NCI-H226 (cell line): Measurements from ENCODE around the gene FKBP2.
A peak's percentile ranks its signal among the peaks of the same experiment; 100 is the strongest.
"Not testable (repeated sequence)": the region's sequence is repeated elsewhere in the genome, so short reads cannot be mapped to it uniquely, and the experiment has no call there.

ENCODE experiments used
- DNase-seq: peaks from one replicate; pipeline ENCODE4 v3.0.0-alpha.2; 2015

The FKBP2 gene

GRCh38 chr11:64234647-64235379 is 6.1 kb upstream of the FKBP2 start:
- no peak for DNase-seq

- DNase-seq, result no peak
These were observed 5.3 kb upstream of the FKBP2 start for GRCh38 chr11:64235437-64236161.

GRCh38 chr11:64237484-64237951 is 3.4 kb upstream of the FKBP2 start:
- no peak for DNase-seq

- DNase-seq, result no peak
These were observed 2.8 kb upstream of the FKBP2 start for GRCh38 chr11:64238076-64238475.

GRCh38 chr11:64238999-64239398 is 1.9 kb upstream of the FKBP2 start:
- no peak for DNase-seq

- DNase-seq, result no peak
These were observed 1.0 kb upstream of the FKBP2 start for GRCh38 chr11:64239662-64240434.

GRCh38 chr11:64241241-64241490 is 271 bp downstream of the FKBP2 start:
- peak; percentile 91 for DNase-seq

- peak; percentile 48 for DNase-seq
These were observed 838 bp downstream of the FKBP2 start for GRCh38 chr11:64241491-64242374.

GRCh38 chr11:64243236-64243854 is 2.5 kb downstream of the FKBP2 start:
- DNase-seq, result no peak

GRCh38 chr11:64244107-64244506 is 3.2 kb downstream of the FKBP2 start:
- DNase-seq, result no peak

- no peak for DNase-seq
These were observed 4.1 kb downstream of the FKBP2 start for GRCh38 chr11:64244966-64245365.

GRCh38 chr11:64245401-64245796 is 4.5 kb downstream of the FKBP2 start:
- DNase-seq, result peak; percentile 24

GRCh38 chr11:64245797-64246620 is 5.1 kb downstream of the FKBP2 start:
- peak; percentile 97 for DNase-seq

- DNase-seq, result not testable (repeated sequence)
These were observed 5.7 kb downstream of the FKBP2 start for GRCh38 chr11:64246621-64246870.

- DNase-seq, result peak; percentile 70
These were observed 6.2 kb downstream of the FKBP2 start, which contains the start of gene PPP1R14B for GRCh38 chr11:64246871-64247728. Gene PPP1R14B (minus strand): TSS chr11:64246943. CDS start chr11:64246673, 270 bp downstream.

GRCh38 chr11:64247729-64248531 is 7.0 kb downstream of the FKBP2 start:
- DNase-seq, result no peak

- DNase-seq, result no peak
These were observed 7.7 kb downstream of the FKBP2 start for GRCh38 chr11:64248578-64248977.

- DNase-seq, result no peak
These were observed 8.1 kb downstream of the FKBP2 start for GRCh38 chr11:64249038-64249437.

- no peak for DNase-seq
These were observed 8.9 kb downstream of the FKBP2 start for GRCh38 chr11:64249563-64250414.
